Measurements from ENCODE around the gene C6. TPM values are rescaled to one million over a fixed set of nuclear protein-coding genes. Genes with fewer than 3 reads are reported as not detected.

C6 gene
- total and polyA plus RNA-seq, 2 of the 8 experiments (the other 6 are each of a cell fraction or from before 2014, with no cell fraction given): not detected

GRCh38 chr5:41252036-41252435 lies 38.7 kb upstream of the C6 start:
- no peak overlapping the region for H3K23ac ChIP-seq (ENCODE audit: insufficient read length)
- H3K14ac ChIP-seq (ENCODE audit: insufficient read length): no peak overlapping the region
- DNase-seq (ENCODE audit: low read depth in 1 of 2, low spot score in 2 of 2): no peak
- H2BK15ac ChIP-seq (ENCODE audit: low read length): no peak overlapping the region
- no peaks in the 10 kb centered on the region for H3K79me1 ChIP-seq (ENCODE audit: low read depth, low read length)
- H2BK120ac ChIP-seq (replicated peaks; ENCODE audit: low read depth, low read length): no peak overlapping the region
- no peak overlapping the region for H2BK5ac ChIP-seq (ENCODE audit: low read depth, low read length)
- H2AFZ ChIP-seq (ENCODE audit: low read length): no peak overlapping the region
- no peak for TF ChIP-seq SUZ12 (IDR thresholded peaks at IDR 0.05; ENCODE audit: low read length)
- TF ChIP-seq CHD1 (IDR thresholded peaks at IDR 0.05; ENCODE audit: low read depth, low read length): no peak
- no peak for TF ChIP-seq POU5F1 (IDR thresholded peaks at IDR 0.05; ENCODE audit: low read depth, low read length)
- no peak overlapping the region for H2BK20ac ChIP-seq (ENCODE audit: low read length)
- no peak overlapping the region for H2BK12ac ChIP-seq (ENCODE audit: low read depth, low read length)
- H3K4ac ChIP-seq (replicated peaks; ENCODE audit: insufficient read length, low read depth, low read length): no peak overlapping the region
- no peak overlapping the region for H3K27ac ChIP-seq (ENCODE audit: low read depth, low read length)
- no peak overlapping the region for H3K4me2 ChIP-seq (ENCODE audit: insufficient read depth in 1 of 2, low read depth in 2 of 2, low read length in 2 of 2)
- H4K91ac ChIP-seq (replicated peaks; ENCODE audit: insufficient read length, low read length): no peak overlapping the region
- no peak overlapping the region for H4K5ac ChIP-seq (ENCODE audit: insufficient read length, low read depth, low read length)
- no peak overlapping the region for H3K9ac ChIP-seq (replicated peaks in 1 of 4; ENCODE audit: extremely low read depth in 1 of 4, low read depth in 3 of 4, low read length in 3 of 4)
- H3K9me3 ChIP-seq (ENCODE audit: insufficient read depth in 2 of 2, low read depth in 1 of 2, low read length in 1 of 2): no peaks in the 10 kb centered on the region; a peak in 1 of 4 replicates
- H3K56ac ChIP-seq (replicated peaks; ENCODE audit: insufficient read length, low read depth, low read length): no peak overlapping the region
- no peaks in the 10 kb centered on the region for H3K4me1 ChIP-seq (replicated peaks in 1 of 4; ENCODE audit: control insufficient read depth in 3 of 4, insufficient read depth in 4 of 4, low read length in 3 of 4)
- H3K36me3 ChIP-seq (ENCODE audit: control insufficient read depth in 2 of 4, insufficient read depth in 4 of 4, low read length in 3 of 4): no peaks in the 10 kb centered on the region
- H3K23me2 ChIP-seq (ENCODE audit: low read depth, low read length): no peaks in the 10 kb centered on the region
- H4K20me1 ChIP-seq (replicated peaks in 1 of 2; ENCODE audit: control insufficient read depth in 1 of 2, insufficient read depth in 2 of 2, low read length in 2 of 2): no peaks in the 10 kb centered on the region
- no peak overlapping the region for H3K18ac ChIP-seq (ENCODE audit: extremely low read depth, low read length)
- no peak for FAIRE-seq
- no peak overlapping the region for H4K8ac ChIP-seq (ENCODE audit: extremely low read depth, insufficient read depth, low read length)
- ChIA-PET POLR2A (ENCODE audit: partially characterized antibody) (no interaction called here), CTCF (ENCODE audit: partially characterized antibody) (no interaction called here)
- H3K27me3 ChIP-seq (replicated peaks in 1 of 4; ENCODE audit: control insufficient read depth in 3 of 4, extremely low read depth in 1 of 4, insufficient read depth in 3 of 4, low read length in 3 of 4): no peaks in the 10 kb centered on the region
- no peak overlapping the region for H3K4me3 ChIP-seq (ENCODE audit: extremely low read depth in 1 of 4, insufficient read depth in 2 of 4, low read depth in 3 of 4, low read length in 4 of 4)
- H3K79me2 ChIP-seq (ENCODE audit: control insufficient read depth in 1 of 2, insufficient read depth in 2 of 2, low read length in 2 of 2): no peaks in the 10 kb centered on the region
- no peak overlapping the region for H2AK5ac ChIP-seq (ENCODE audit: low read depth, low read length)

All from H1 (cell line).